Tibial nerve (tissue), 4 donors: ENCODE measurements around the gene FGD2. TPM values are rescaled to one million over a fixed set of nuclear protein-coding genes. Genes with fewer than 3 reads are reported as not detected.
A peak's percentile ranks its signal among the peaks of the same experiment; 100 is the strongest.

Experiments
- DNase-seq, 2 donors: peaks; one replicate each; pipeline ENCODE4 v3.0.0-alpha.2; 2019; ENCODE audit warnings: low spot score in 2 of 2
- H3K27ac ChIP-seq, 4 donors: fragments of 200-600 bp; sonication (generic) in 3 of 4; one replicate each; pipeline ENCODE4 v1.5.1; 2017 to 2019; ENCODE audit warnings: mild to moderate bottlenecking in 1 of 4
- H3K27me3 ChIP-seq, 2 donors: fragments of 200-600 bp; sonication (generic) in 1 of 2; one replicate each; pipeline versions ENCODE4 v1.5.1 to v1.6.0; 2017 to 2019
- H3K36me3 ChIP-seq, 3 donors: fragments of 200-600 bp; sonication (generic); one replicate each; pipeline ENCODE4 v1.5.1; 2018 to 2019
- H3K4me1 ChIP-seq, 4 donors: fragments of 200-600 bp; sonication (generic) in 3 of 4; one replicate each; pipeline ENCODE4 v1.5.1; 2017 to 2019
- H3K4me3 ChIP-seq, 4 donors: fragments of 200-600 bp; sonication (generic) in 3 of 4; one replicate each; pipeline ENCODE4 v1.5.1; 2017 to 2019; ENCODE audit warnings: mild to moderate bottlenecking in 1 of 4, moderate library complexity in 1 of 4
- H3K9me3 ChIP-seq, 4 donors: fragments of 200-600 bp; sonication (generic) in 3 of 4; one replicate each; pipeline ENCODE4 v1.5.1; 2017 to 2019
- EP300 ChIP-seq, 2 donors: sonication (generic); formaldehyde crosslinking; IDR thresholded peaks; one replicate each; pipeline ENCODE4 v1.6.1; 2017; ENCODE audit warnings: antibody characterized with exemption in 2 of 2, mild to moderate bottlenecking in 1 of 2
- POLR2A ChIP-seq, 2 donors: fragments of 450-650 bp; IDR thresholded peaks; one replicate each; pipeline ENCODE4 v1.6.1; 2017; ENCODE audit warnings: antibody characterized with exemption in 2 of 2, mild to moderate bottlenecking in 2 of 2, moderate library complexity in 2 of 2
- WGBS, 2 donors: methylation state at CpG; one replicate each; pipeline ENCODE4 v1.1.5; 2018; 5-methylcytosine and 5-hydroxymethylcytosine counted together
- total RNA-seq, 4 donors: library from RNA; depleted of rRNA; stranded (reverse); fragments of >200 nt; gene quantifications; one replicate each; pipeline ENCODE4 v1.1.0, GENCODE V29; 2016
- TF ChIP-seq, protein P1 (sequence below), 5 experiments: fragments of 200-600 bp in 3 of 5; fragments of 450-650 bp in 2 of 5; sonication (generic) in 3 of 5; IDR thresholded peaks; one replicate each; pipeline ENCODE4 v1.5.1; 2016 to 2019; ENCODE audit warnings: antibody characterized with exemption in 5 of 5, mild to moderate bottlenecking in 3 of 5, moderate library complexity in 2 of 5

The FGD2 gene
- total RNA-seq, 4 donors from 2014 or later = 40.9 to 182 (median 48.5) TPM

- Histone ChIP-seq H3K36me3 (no peaks in the 10 kb centered on the region), H3K27ac (no peak overlapping the region), H3K4me3 (no peak overlapping the region), H3K27me3 (no peaks in the 10 kb centered on the region), H3K4me1 (peaks cover 0 to 6% (median under 1%) of the 10 kb centered on the region in 4 donors), H3K9me3 (peaks cover 0 to 7% (median 0%) of the 10 kb centered on the region in 4 donors)
- DNase-seq = no peak
- 80 to 83% methylated on average over 5 of the region's 5 CpGs for WGBS, 2 donors
- TF ChIP-seq POLR2A (IDR thresholded peaks at IDR 0.05) = no peak
These were observed 67.1 kb downstream of the FGD2 start for GRCh38 chr6:37072526-37072925.

DNA sequence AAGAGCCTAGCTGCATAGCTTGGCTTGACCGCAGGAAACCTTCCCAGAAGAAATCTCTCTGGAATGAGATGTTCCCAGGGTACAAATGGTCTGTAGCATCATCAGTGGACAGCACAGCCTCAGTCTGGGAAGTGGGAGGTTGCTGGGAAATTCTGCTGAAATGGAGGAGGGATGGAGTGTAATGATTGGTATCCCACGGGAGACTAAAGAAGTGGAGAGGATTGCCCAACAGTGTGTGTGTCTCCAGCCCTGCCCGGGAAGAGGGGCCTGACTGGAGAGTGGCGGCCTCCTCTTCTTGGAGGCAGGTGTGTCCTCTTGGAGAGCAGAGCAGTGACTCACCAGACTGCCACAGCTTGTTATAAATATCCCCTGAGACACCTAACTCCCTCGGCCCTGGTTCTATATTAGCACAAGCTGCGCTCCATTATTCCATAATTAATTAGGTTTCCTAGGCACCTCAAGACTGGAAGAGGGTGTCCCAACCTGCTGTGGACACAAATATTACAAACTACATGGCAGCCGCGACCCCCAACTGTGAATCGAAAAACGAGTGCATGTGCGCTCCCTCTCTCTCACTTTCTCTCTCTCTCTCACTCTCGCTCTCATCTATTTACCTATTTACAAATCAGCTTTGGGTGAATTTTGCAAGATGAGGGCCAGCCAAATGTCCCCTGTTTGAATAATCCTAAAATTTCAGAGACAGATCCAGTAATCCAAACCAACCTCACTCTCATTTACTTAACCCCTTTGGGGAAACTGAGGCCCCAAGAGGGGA, 68.8 kb downstream of the FGD2 start:
- Histone ChIP-seq H3K27ac (peak overlapping the region in 1 of 4 donors; percentile 66), H3K27me3 (no peaks in the 10 kb centered on the region), H3K4me3 (no peak overlapping the region), H3K4me1 (peaks cover 0 to 12% (median 2%) of the 10 kb centered on the region in 4 donors), H3K9me3 (peaks cover 0 to 7% (median 0%) of the 10 kb centered on the region in 4 donors), H3K36me3 (no peaks in the 10 kb centered on the region)
- WGBS, 2 donors = 84 to 87% methylated on average over 12 of the region's 12 CpGs
- TF ChIP-seq EP300 (IDR thresholded peaks at IDR 0.05) (peak in 1 of 2 donors; percentile 74), POLR2A (IDR thresholded peaks at IDR 0.05) (no peak)
- TF ChIP-seq, protein P1, sequence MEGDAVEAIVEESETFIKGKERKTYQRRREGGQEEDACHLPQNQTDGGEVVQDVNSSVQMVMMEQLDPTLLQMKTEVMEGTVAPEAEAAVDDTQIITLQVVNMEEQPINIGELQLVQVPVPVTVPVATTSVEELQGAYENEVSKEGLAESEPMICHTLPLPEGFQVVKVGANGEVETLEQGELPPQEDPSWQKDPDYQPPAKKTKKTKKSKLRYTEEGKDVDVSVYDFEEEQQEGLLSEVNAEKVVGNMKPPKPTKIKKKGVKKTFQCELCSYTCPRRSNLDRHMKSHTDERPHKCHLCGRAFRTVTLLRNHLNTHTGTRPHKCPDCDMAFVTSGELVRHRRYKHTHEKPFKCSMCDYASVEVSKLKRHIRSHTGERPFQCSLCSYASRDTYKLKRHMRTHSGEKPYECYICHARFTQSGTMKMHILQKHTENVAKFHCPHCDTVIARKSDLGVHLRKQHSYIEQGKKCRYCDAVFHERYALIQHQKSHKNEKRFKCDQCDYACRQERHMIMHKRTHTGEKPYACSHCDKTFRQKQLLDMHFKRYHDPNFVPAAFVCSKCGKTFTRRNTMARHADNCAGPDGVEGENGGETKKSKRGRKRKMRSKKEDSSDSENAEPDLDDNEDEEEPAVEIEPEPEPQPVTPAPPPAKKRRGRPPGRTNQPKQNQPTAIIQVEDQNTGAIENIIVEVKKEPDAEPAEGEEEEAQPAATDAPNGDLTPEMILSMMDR (IDR thresholded peaks at IDR 0.05) = no peak
- peak in 1 of 2 donors; percentile 43 for DNase-seq

DNA sequence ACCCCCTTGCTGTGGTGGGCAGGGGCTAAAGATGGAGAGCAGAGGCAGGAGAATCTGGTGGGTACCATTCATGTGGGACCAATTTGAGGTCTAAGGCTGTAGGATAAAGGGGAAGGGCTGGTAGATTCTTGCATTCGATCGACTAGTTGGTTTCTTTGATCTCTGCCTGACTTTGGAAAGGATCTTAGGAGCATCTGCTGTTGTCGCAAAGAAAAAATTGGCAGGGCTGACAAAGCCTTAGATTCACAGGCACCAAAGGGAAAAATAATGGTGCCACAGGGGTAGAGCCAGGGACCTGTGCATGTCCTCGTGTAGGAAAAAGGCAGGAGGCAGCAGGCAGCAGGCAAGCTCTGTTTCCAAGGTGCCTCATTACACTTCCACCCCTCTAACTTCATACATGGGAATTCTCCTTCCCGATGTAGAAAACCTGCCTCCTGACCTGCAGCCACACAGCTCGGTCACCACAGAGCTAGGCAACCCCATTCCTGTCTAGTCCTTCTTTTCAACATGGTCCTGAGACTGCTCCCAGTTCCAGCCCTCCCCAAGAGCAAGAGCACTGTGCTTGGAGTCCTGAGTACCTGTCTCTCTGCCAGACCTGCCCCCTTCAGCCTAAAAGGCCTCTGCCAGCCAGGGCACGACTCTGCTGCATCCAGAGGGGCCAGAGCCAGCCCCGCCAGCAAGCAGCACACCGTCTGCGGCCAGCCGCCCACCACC, 71.9 kb downstream of the FGD2 start:
- 38 to 52% methylated on average over 11 of the region's 11 CpGs for WGBS, 2 donors
- no peak overlapping the region for H3K4me3 ChIP-seq
- H3K27me3 ChIP-seq = no peaks in the 10 kb centered on the region
- peaks cover 0 to 12% (median 2%) of the 10 kb centered on the region in 4 donors for H3K4me1 ChIP-seq
- no peaks in the 10 kb centered on the region for H3K36me3 ChIP-seq
- TF ChIP-seq EP300 (IDR thresholded peaks at IDR 0.05) = no peak
- TF ChIP-seq, protein P1 (IDR thresholded peaks at IDR 0.05) = no peak
- TF ChIP-seq POLR2A (IDR thresholded peaks at IDR 0.05) = no peak
- no peak overlapping the region for H3K27ac ChIP-seq
- no peak for DNase-seq
- peaks cover 0 to 7% (median 0%) of the 10 kb centered on the region in 4 donors for H3K9me3 ChIP-seq

DNA sequence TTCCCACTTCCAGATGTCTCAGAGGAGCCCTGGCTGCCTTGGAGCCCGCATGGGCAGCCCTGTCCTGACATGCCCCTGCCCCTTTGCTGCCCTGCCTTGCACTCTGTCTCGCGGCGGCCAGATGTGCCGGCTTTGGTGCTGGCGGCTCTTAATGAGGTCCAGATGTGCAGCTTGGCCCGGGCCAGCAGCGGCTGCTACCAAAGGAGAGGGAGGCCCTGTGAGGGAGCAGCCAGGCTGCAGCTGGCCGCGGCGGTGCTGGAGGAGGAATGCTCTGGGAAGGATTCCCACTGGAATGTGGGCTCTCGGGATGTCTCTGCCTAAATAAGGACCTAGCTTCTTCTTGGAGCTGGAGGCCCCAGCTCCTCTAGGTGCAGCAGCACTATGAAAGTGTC, 72.4 kb downstream of the FGD2 start:
- no peak overlapping the region for H3K27ac ChIP-seq
- H3K27me3 ChIP-seq = no peaks in the 10 kb centered on the region
- no peaks in the 10 kb centered on the region for H3K36me3 ChIP-seq
- peak in 1 of 2 donors; percentile 84 for TF ChIP-seq EP300 (IDR thresholded peaks at IDR 0.05)
- no peak for TF ChIP-seq POLR2A (IDR thresholded peaks at IDR 0.05)
- peaks cover 0 to 7% (median 0%) of the 10 kb centered on the region in 4 donors for H3K9me3 ChIP-seq
- H3K4me3 ChIP-seq = no peak overlapping the region
- peaks cover 0 to 12% (median 2%) of the 10 kb centered on the region in 4 donors for H3K4me1 ChIP-seq
- WGBS, 2 donors = 18 to 24% methylated on average over 12 of the region's 12 CpGs
- peak; percentile 60 to 74 for DNase-seq

Other genes with a start within 250 kb of the FGD2 start
- gene CPNE5, start 166.2 kb upstream of the FGD2 start, total RNA-seq = 1 to 10 TPM in 2 of 4 donors, under 1 TPM in 2; 0.39 to 3.0 (median 1.4) TPM
- 10 to 100 TPM in 2 of 4 donors, 1 to 10 TPM in 2; 9.2 to 19.8 (median 13.0) TPM for gene PPIL1, start 130.9 kb upstream of the FGD2 start, total RNA-seq
- gene C6orf89, start 119.7 kb upstream of the FGD2 start, total RNA-seq = 10 to 100 TPM; 41.1 to 57.9 (median 52.3) TPM
- gene PI16, start 50.9 kb upstream of the FGD2 start, total RNA-seq = 10 to 100 TPM; 17.4 to 70.2 (median 46.2) TPM
- gene MTCH1, start 19.5 kb upstream of the FGD2 start, total RNA-seq = 100 to 1,000 TPM; 277 to 347 (median 301) TPM
- gene PIM1, start 164.5 kb downstream of the FGD2 start, total RNA-seq = 10 to 100 TPM in 1 of 4 donors, 1 to 10 TPM in 3; 2.8 to 22.8 (median 6.6) TPM